IMR-90 (cell line): ENCODE measurements around the gene CAMK2G.

ENCODE experiments used
- BHLHE40 ChIP-seq: fragments of 150-350 bp; IDR thresholded peaks from 2 replicates; pipeline ENCODE4 v1.6.1; 2016; ENCODE audit warnings: mild to moderate bottlenecking, low read depth, low read length
- MAFK ChIP-seq: IDR thresholded peaks from 2 replicates; pipeline ENCODE4 v1.6.1; 2012; ENCODE audit warnings: low read depth, low read length, improper control_type of control experiment
- MXI1 ChIP-seq: IDR thresholded peaks from 2 replicates; pipeline ENCODE4 v1.6.1; 2012; ENCODE audit warnings: low read depth, mild to moderate bottlenecking, low read length, moderate library complexity, borderline replicate concordance
- POLR2A ChIP-seq: IDR thresholded peaks from 2 replicates; pipeline ENCODE4 v1.6.1; 2012; ENCODE audit warnings: mild to moderate bottlenecking, low read depth, low read length
- RAD21 ChIP-seq: IDR thresholded peaks from 2 replicates; pipeline ENCODE4 v1.6.1; 2012; ENCODE audit warnings: low read length, improper control_type of control experiment
- RFX5 ChIP-seq: IDR thresholded peaks from 2 replicates; pipeline ENCODE4 v1.8.0; 2012; ENCODE audit warnings: low read depth, mild to moderate bottlenecking, low read length, moderate library complexity
- SMC3 ChIP-seq: fragments of 150-350 bp; IDR thresholded peaks from 2 replicates; pipeline ENCODE4 v1.6.1; 2016; ENCODE audit warnings: low read depth, mild to moderate bottlenecking, antibody characterized with exemption, low read length, moderate library complexity
- TF ChIP-seq, protein P1 (sequence below): conservative IDR thresholded peaks from 2 replicates; pipeline ENCODE4 v1.5.1; 2012; ENCODE audit warnings: mild to moderate bottlenecking, low read depth, low read length, improper control_type of control experiment
- TF ChIP-seq, protein P2 (sequence below): fragments of 150-350 bp; IDR thresholded peaks from 2 replicates; pipeline ENCODE4 v1.6.1; 2017; ENCODE audit warnings: mild to moderate bottlenecking, antibody characterized with exemption, low read length, low read depth

DNA sequence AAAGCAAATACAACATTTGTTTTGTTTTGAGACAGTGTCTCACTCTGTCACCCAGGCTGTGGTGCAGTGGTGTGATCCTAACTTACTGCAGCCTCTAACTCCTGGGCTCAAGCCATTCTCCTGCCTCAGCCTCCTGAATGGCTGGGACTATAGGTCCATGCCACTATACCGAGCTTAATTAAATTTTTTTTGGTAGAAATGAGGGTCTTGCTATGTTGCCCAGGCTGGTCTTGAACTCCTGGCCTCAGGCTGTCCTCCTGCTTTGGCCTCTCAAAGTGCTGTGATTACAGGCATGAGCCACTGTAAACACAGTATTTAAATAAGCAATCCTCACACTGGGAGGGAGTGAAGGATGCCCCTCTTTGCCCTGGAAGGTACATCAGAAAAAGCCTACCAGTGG, 4.0 kb upstream of the CAMK2G start:
- TF ChIP-seq, protein P1, sequence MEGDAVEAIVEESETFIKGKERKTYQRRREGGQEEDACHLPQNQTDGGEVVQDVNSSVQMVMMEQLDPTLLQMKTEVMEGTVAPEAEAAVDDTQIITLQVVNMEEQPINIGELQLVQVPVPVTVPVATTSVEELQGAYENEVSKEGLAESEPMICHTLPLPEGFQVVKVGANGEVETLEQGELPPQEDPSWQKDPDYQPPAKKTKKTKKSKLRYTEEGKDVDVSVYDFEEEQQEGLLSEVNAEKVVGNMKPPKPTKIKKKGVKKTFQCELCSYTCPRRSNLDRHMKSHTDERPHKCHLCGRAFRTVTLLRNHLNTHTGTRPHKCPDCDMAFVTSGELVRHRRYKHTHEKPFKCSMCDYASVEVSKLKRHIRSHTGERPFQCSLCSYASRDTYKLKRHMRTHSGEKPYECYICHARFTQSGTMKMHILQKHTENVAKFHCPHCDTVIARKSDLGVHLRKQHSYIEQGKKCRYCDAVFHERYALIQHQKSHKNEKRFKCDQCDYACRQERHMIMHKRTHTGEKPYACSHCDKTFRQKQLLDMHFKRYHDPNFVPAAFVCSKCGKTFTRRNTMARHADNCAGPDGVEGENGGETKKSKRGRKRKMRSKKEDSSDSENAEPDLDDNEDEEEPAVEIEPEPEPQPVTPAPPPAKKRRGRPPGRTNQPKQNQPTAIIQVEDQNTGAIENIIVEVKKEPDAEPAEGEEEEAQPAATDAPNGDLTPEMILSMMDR: no peak
- no peak for TF ChIP-seq SMC3
- no peak for TF ChIP-seq MAFK
- TF ChIP-seq POLR2A: no peak
- TF ChIP-seq, protein P2, sequence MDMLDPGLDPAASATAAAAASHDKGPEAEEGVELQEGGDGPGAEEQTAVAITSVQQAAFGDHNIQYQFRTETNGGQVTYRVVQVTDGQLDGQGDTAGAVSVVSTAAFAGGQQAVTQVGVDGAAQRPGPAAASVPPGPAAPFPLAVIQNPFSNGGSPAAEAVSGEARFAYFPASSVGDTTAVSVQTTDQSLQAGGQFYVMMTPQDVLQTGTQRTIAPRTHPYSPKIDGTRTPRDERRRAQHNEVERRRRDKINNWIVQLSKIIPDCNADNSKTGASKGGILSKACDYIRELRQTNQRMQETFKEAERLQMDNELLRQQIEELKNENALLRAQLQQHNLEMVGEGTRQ: no peak
- TF ChIP-seq RFX5: no peak
- TF ChIP-seq RAD21: no peak
- TF ChIP-seq MXI1: no peak
- no peak for TF ChIP-seq BHLHE40
